Activated gamma-delta T cell treated with Interleukin-2 at 50 U/mL for 16 hours (primary cell): ENCODE measurements around the gene TTC33.
"Not testable (repeated sequence)": the region's sequence is repeated elsewhere in the genome, so short reads cannot be mapped to it uniquely, and the experiment has no call there.

Experiments used
- DNase-seq: peaks from one replicate; pipeline ENCODE4 v3.0.0-alpha.2; 2020

TTC33 gene

GRCh38 chr5:40779561-40779960 lies 23.8 kb upstream of the TTC33 start:
- no peak for DNase-seq

GRCh38 chr5:40778133-40778532 lies 22.4 kb upstream of the TTC33 start:
- DNase-seq, result no peak

DNA sequence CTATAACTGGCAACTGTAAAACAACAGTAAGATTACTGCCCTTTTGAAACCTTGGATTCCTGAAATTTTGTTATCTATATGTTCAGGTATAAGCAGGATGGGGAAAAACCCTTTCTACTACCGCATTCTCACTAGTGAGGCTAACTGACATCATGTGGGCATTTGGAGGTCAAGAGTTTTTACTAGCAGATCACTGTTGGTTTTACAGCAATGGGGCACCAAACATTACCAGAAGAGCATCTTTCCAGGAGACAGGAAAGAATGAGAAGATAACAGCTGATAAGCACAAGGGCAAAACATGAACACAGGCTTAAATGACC lies 20.9 kb upstream of the TTC33 start:
- no peak for DNase-seq

GRCh38 chr5:40775846-40776657 lies 20.3 kb upstream of the TTC33 start:
- DNase-seq, result no peak

DNA sequence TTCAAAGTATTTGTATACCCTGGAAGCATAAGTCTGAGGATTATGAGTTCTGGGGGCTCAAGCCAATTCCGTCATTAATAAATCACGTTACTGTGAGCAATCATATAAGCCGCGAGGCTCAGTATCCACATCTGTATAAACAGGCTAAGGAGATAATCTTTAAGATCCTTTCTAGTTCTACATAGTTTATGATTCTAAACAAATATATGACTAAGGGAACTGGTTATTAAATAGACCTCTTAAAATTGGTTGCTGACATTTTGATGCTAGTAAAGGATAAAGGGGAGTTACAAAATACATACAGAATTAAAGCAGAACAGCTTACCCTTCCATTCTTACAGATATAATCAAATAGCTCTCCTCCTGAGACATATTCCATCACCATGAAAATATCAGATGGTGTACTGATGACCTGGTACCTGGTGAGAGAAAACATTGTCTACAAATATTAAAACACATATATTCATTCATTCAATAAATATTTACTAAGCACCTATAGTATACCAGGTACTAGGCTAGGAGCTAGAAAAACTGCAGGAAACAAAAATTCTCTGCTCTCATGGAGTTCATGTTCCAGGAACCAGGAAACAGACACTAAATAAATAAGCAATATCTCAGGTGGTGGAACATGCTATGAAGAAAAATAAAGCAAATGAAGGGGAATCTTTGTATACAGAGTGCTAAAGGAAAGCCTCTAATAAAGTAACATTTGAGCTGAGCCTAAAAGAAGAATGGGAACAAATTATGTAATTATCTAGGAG lies 19.5 kb upstream of the TTC33 start:
- no peak for DNase-seq

DNA sequence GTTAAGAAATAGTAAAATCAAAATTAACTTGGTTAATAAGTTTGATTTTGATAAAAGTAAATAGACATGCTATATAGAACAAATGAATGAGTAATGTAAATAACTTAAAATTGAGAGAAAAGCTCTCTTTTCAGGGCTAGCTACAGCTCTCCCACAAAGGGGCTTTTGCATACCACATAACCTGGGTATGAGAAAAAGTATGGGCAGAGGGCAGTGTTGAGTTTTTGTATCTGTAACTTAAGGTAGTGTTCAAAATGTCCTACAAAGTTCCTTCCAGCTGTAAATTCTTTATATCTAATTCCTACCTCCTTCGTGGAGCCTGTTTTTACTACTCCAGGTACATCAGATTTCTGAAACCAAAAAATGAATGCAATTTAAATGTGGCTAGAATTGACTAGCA lies 18.9 kb upstream of the TTC33 start:
- DNase-seq, result no peak

- DNase-seq, result no peak
Measured at GRCh38 chr5:40770764-40771163, 15.0 kb upstream of the TTC33 start.

DNA sequence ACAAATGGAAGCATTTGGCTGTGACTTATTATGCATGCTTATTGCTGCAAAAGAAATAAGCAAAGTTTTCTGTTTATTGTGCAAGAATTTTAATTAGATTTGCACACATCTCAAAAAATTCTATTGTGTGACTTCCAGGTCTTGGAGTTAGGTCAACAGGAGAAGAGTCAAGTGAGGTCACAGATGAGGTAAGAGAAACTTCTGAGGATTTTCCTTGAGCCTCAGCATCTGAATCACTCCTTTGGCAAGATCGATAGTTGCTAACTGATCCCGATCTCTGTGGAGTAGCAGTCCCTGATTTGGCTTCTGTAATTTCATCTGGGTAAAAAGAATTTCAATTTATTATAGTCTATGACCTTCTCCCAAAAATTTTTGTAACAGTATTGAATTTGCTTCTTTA lies 6.9 kb upstream of the TTC33 start:
- no peak for DNase-seq

GRCh38 chr5:40757400-40757799 lies 1.6 kb upstream of the TTC33 start:
- no peak for DNase-seq

DNA sequence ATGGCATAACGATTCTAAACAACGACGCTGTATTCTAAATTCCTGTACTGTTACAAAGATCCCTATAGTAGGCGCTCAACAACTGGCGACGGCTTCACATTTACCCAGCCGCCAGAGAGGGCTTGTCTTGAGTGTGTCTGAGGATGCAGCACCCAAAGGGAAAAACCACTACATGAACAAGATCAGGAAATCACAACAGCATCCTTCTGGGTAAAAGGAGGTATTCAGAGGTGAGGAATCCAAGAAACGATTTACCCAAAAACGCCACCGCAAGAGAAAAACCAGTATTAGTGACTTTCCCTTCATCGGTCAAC lies 711 bp downstream of the TTC33 start:
- DNase-seq, result peak; percentile 52

- DNase-seq, result no peak
Measured at GRCh38 chr5:40754381-40755092, 1.2 kb downstream of the TTC33 start.

DNA sequence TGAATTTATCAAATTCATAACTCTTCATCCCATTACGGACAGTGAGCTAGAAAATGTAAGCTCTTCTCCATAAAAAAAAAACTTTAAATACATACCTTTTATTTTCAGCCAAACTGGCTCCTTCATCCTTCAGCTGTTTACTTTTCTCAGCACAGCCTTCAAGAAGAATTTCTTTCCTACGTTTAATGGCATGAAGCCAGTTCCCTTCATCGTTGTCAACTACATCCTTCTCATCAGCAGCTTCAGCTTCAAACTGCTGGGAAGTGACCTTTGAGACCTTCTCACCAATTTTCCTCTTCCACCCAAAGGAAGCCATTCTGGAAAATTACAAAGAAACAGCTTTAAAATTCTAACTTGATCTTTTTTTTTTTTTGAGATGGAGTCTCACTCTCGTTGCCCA lies 9.1 kb downstream of the TTC33 start:
- DNase-seq, result no peak

GRCh38 chr5:40743771-40744170 lies 12.0 kb downstream of the TTC33 start:
- no peak for DNase-seq

DNA sequence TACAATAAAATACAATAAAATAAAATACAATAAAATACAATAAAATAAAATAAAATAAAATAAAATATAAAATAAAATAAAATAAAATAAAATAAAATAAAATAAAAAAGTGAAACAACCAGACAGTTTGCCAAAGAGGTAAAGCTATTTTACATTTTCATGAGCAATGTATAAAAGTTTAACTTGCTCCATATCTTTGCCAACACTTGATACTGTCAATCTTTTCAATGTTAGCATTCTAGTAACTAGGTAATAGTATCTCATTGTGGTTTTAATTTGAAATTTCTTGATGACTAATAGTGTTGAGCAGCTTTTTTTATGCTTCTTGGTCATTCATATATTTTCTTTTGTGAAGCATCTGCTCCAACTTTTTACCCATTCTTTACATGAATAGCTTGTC lies 17.3 kb downstream of the TTC33 start:
- DNase-seq, result no peak

- DNase-seq, result no peak
Measured at GRCh38 chr5:40736103-40736875, 19.5 kb downstream of the TTC33 start.

DNA sequence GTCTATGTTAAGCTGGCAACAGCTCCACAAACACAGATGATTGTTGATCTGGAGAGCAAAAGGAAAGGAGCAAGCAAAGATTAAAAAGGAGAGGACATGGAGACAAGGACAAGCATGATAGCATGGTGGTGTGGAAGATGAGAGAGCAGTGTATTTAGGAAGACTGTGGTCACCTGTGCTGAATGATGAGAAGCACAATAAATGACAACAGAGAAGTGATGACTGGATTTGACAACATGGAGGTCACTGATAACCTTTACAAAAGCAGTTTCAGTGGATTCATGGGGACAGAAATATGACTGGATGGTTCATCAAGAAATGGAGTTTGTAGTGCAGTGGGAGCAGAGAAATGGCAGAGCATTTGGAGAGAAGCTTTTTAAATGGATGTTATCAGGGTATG lies 20.2 kb downstream of the TTC33 start:
- no peak for DNase-seq

DNA sequence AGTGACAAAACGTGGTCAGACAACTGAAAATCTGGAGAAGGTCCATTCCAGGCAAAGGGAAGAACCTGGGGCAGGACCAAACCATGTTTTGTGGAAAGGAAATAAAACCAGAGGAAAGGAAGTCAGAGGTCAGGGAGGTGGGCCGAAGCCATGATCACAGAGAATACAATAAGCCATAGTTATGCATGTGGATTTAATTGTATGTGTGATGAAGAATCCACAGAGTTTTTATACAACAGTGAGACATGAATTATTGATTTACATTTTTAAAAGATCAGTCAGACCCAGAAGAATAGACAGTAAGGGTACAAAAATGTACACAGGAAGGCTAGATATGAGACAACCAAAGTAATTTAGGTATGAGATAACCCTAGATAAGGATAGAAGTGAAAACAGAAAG lies 20.8 kb downstream of the TTC33 start:
- DNase-seq, result no peak

DNA sequence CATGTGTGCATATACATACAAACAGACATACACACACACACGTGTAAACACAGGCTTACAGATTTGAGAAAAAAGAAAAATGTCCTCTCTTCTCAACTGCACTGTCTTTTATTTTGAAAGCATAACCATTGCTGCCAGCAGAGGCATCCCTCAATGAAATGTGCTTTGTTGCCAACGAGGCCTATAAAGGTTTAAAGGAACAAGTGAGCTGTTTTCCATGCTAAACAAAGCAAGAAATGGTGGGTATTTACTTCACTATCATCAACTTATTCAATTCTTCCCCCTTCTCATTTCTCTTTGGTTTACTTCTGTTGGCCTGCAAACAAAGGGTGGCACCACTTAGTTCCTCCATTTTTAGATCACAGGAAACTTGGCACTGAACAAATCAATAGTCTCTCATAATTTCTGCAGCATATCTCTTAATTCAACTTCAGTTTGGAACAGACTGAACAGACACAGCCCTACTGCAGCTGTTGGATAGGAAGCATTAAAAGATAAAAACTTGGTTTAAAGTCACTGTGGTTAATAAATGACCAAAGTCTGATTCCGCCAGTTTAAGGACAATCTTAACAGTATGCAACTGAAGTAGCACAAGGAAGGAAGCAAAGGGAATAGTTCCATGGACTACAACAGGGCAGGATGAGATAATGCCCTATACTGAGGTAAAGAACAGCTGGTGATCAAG lies 21.7 kb downstream of the TTC33 start:
- DNase-seq, result no peak

DNA sequence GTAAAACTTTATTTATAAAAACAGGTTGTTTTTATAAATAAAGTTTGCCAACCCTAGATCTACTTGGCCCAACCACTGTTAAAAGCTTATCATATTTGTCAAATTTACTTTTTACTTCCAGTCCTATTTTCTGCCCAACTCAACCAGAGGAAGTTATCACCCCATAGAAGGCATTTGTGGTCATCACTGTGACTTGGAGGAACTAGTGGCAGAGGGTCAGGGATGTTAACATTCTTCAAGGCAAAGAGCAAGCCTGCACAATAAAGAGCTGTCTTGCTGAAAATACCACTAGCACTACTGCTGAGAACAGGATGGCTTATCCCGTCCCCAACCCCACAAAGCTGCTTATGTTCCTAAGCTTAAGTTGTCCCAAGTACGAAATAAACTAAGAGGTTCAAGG lies 22.3 kb downstream of the TTC33 start:
- no peak for DNase-seq

DNA sequence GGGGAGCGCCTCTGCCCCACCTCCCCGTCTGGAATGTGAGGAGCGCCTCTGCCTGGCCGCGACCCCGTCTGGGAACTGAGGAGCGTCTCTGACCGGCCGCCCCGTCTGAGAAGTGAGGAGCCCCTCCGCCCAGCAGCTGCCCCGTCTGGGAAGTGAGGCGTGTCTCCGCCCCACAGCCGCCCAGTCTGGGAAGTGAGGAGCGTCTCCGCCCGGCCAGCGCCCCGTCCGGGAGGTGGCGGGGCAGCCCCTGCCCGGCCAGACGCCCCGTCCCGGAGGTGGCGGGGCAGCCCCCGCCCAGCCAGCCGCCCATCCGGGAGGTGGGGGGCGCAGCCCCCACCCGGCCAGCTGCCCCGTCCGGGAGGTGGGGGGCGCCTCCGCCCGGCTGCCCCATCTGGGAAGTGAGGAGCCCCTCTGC lies 33.3 kb downstream of the TTC33 start:
- DNase-seq, result not testable (repeated sequence)

DNA sequence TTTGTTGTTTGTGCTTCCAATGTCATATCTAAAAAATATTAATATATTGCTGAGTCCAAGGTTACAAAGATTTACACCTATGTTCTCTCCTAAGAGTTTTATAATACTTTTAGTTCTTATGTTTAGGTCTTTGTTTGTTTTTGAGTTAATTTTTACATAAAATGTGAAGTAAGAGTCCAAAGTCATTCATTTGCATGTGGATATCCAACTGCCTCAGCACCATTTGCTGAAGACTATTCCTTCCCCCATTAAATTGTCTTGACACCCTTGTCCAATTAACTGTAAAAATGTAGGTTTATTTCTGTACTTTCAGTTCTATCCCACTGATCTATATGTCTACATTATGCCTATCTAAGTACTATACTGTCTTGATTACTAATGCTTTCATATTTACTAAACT lies 35.7 kb downstream of the TTC33 start:
- no peak for DNase-seq

DNA sequence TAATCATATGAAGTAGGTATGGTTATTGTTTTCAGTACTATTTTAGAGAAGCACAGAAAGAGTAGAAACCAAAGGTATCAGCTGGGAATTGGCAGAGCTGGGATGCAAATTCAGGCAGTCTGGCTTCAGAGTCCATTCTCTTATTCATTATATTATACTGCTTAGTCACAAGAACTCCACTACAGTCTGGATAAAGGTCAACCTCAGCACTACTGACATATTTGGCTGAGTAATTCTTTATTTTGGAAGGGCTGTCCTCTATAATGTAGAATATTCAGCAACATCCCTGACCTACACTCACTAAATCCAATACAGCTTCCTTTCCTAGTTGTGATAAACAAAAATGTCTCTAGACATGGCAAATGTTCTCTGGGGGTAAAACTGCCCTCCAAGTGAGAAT lies 38.5 kb downstream of the TTC33 start:
- no peak for DNase-seq

DNA sequence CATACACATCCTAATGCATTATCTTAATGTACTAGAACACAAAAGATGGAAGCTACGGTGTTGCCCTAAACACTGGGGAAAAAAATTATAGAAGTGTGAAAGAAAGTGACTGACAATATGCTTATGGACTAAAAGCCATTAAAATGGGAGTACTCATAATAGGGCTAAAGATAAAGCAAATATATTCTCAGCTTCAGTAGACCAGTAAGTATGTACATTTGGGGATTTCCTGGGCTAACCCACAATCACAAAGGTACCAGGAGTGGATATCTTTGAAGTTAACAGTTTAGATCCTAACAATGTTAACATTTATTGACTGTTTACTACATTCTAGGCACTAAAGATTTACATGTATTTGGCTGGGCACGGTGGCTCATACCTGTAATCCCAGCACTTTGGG lies 39.2 kb downstream of the TTC33 start:
- DNase-seq, result no peak
